Measurements from ENCODE around the gene CNOT4. TPM values are rescaled to one million over a fixed set of nuclear protein-coding genes. Genes with fewer than 3 reads are reported as not detected.

Gene CNOT4
- total and polyA plus RNA-seq, 2 of the 8 experiments (the other 6 are each of a cell fraction or from before 2014, with no cell fraction given) = 10.9 to 25.8 TPM

- Histone ChIP-seq H3K27ac (ENCODE audit: low read depth, low read length) (no peak overlapping the region), H3K23me2 (ENCODE audit: low read depth, low read length) (no peaks in the 10 kb centered on the region), H2BK20ac (ENCODE audit: low read length) (no peak overlapping the region), H2BK5ac (ENCODE audit: low read depth, low read length) (no peak overlapping the region), H2AK5ac (ENCODE audit: low read depth, low read length) (no peak overlapping the region), H3K14ac (ENCODE audit: insufficient read length) (no peak overlapping the region), H3K9me3 (ENCODE audit: insufficient read depth in 2 of 2, low read depth in 1 of 2, low read length in 1 of 2) (no peaks in the 10 kb centered on the region), H3K36me3 (ENCODE audit: control insufficient read depth in 2 of 4, insufficient read depth in 4 of 4, low read length in 3 of 4) (no peaks in the 10 kb centered on the region), H3K79me2 (ENCODE audit: control insufficient read depth in 1 of 2, insufficient read depth in 2 of 2, low read length in 2 of 2) (no peaks in the 10 kb centered on the region), H3K18ac (ENCODE audit: extremely low read depth, low read length) (no peak overlapping the region), H3K27me3 (replicated peaks in 1 of 4; ENCODE audit: control insufficient read depth in 3 of 4, extremely low read depth in 1 of 4, insufficient read depth in 3 of 4, low read length in 3 of 4) (no peaks in the 10 kb centered on the region), H3K79me1 (ENCODE audit: low read depth, low read length) (no peaks in the 10 kb centered on the region), H4K8ac (ENCODE audit: extremely low read depth, insufficient read depth, low read length) (no peak overlapping the region), H3K4me3 (ENCODE audit: extremely low read depth in 1 of 4, insufficient read depth in 2 of 4, low read depth in 3 of 4, low read length in 4 of 4) (no peak overlapping the region), H4K20me1 (replicated peaks in 1 of 2; ENCODE audit: control insufficient read depth in 1 of 2, insufficient read depth in 2 of 2, low read length in 2 of 2) (no peaks in the 10 kb centered on the region), H2BK15ac (ENCODE audit: low read length) (no peak overlapping the region), H3K56ac (replicated peaks; ENCODE audit: insufficient read length, low read depth, low read length) (no peak overlapping the region), H2BK12ac (ENCODE audit: low read depth, low read length) (no peak overlapping the region), H3K4me2 (ENCODE audit: insufficient read depth in 1 of 2, low read depth in 2 of 2, low read length in 2 of 2) (no peak overlapping the region), H3K9ac (replicated peaks in 1 of 4; ENCODE audit: extremely low read depth in 1 of 4, low read depth in 3 of 4, low read length in 3 of 4) (no peak overlapping the region), H3K23ac (ENCODE audit: insufficient read length) (no peak overlapping the region), H4K5ac (ENCODE audit: insufficient read length, low read depth, low read length) (no peak overlapping the region), H4K91ac (replicated peaks; ENCODE audit: insufficient read length, low read length) (no peak overlapping the region), H3K4me1 (replicated peaks in 1 of 4; ENCODE audit: control insufficient read depth in 3 of 4, insufficient read depth in 4 of 4, low read length in 3 of 4) (no peaks in the 10 kb centered on the region), H3K4ac (replicated peaks; ENCODE audit: insufficient read length, low read depth, low read length) (no peak overlapping the region), H2BK120ac (replicated peaks; ENCODE audit: low read depth, low read length) (no peak overlapping the region), H2AFZ (ENCODE audit: low read length) (no peak overlapping the region)
- no peak for FAIRE-seq
- ChIA-PET CTCF (ENCODE audit: partially characterized antibody) (interaction anchor here (0.6 to 1.0 kb wide), 2 partner anchors 47 to 107 kb away, joined by 3 to 4 read pairs; no protein-coding TSS in a partner anchor), POLR2A (ENCODE audit: partially characterized antibody) (no interaction called here)
- 98% methylated on average over 4 of the region's 4 CpGs; no CpG with 5 or more reads in 1 of the 2 experiments for WGBS, 2 experiments (ENCODE audit: extremely low coverage in 1 of 2, insufficient coverage in 1 of 2, insufficient read length in 1 of 2, insufficient replicate concordance in 2 of 2, low coverage in 1 of 2, low lambda C conversion rate in 2 of 2, missing lambda C conversion rate in 1 of 2)
- TF ChIP-seq RXRA (IDR thresholded peaks at IDR 0.05; ENCODE audit: insufficient read depth, low read depth, low read length) = no peak
- no peak for TF ChIP-seq TAF1 (IDR thresholded peaks at IDR 0.05; ENCODE audit: low read depth, low read length)
- TF ChIP-seq GTF2F1 (IDR thresholded peaks at IDR 0.05; ENCODE audit: borderline replicate concordance, low read depth, low read length) = no peak
- TF ChIP-seq NANOG (IDR thresholded peaks at IDR 0.05; ENCODE audit: insufficient read depth, low read depth, low read length, poor library complexity, severe bottlenecking) = no peak
- no peak for TF ChIP-seq GABPA (IDR thresholded peaks at IDR 0.05; ENCODE audit: borderline replicate concordance, insufficient read depth, low read length)
- no peak for DNase-seq (ENCODE audit: low read depth in 1 of 2, low spot score in 2 of 2)
Observed at GRCh38 chr7:135525426-135525825, 15.5 kb upstream of the CNOT4 start.
